ENCODE data around the gene TEF.

The TEF gene

GRCh38 chr22:41354979-41355378 is 26.8 kb upstream of the TEF start:
- Histone ChIP-seq H2AFZ (ENCODE audit: low read length, unreplicated experiment) (no peak overlapping the region), H3K27ac (ENCODE audit: low read depth, low read length) (no peak overlapping the region), H3K4me1 (ENCODE audit: control insufficient read depth, insufficient read depth, low read length, unreplicated experiment) (peaks cover 15% of the 10 kb centered on the region), H3K36me3 (ENCODE audit: insufficient read depth, low read length) (no peaks in the 10 kb centered on the region; the same call in 1 of the 2 replicates), H3K27me3 (ENCODE audit: insufficient read depth, low read length) (no peaks in the 10 kb centered on the region), H3K79me2 (ENCODE audit: control insufficient read depth, insufficient read depth, low read length, unreplicated experiment) (no peaks in the 10 kb centered on the region), H3K4me3 (ENCODE audit: low read depth, low read length) (no peak overlapping the region)

GRCh38 chr22:41355895-41356294 is 25.8 kb upstream of the TEF start:
- H3K27me3 ChIP-seq (ENCODE audit: insufficient read depth, low read length) = no peaks in the 10 kb centered on the region
- H3K4me1 ChIP-seq (ENCODE audit: control insufficient read depth, insufficient read depth, low read length, unreplicated experiment) = peaks cover 6% of the 10 kb centered on the region
- H3K27ac ChIP-seq (ENCODE audit: low read depth, low read length) = no peak overlapping the region
- no peaks in the 10 kb centered on the region for H3K79me2 ChIP-seq (ENCODE audit: control insufficient read depth, insufficient read depth, low read length, unreplicated experiment)
- no peak overlapping the region for H2AFZ ChIP-seq (ENCODE audit: low read length, unreplicated experiment)
- H3K4me3 ChIP-seq (ENCODE audit: low read depth, low read length) = no peak overlapping the region
- H3K36me3 ChIP-seq (ENCODE audit: insufficient read depth, low read length) = no peaks in the 10 kb centered on the region; the same call in 1 of the 2 replicates

GRCh38 chr22:41356430-41357028 is 25.2 kb upstream of the TEF start:
- Histone ChIP-seq H2AFZ (ENCODE audit: low read length, unreplicated experiment) (no peak overlapping the region), H3K36me3 (ENCODE audit: insufficient read depth, low read length) (no peaks in the 10 kb centered on the region; the same call in 1 of the 2 replicates)

GRCh38 chr22:41357191-41357590 is 24.6 kb upstream of the TEF start:
- Histone ChIP-seq H3K79me2 (ENCODE audit: control insufficient read depth, insufficient read depth, low read length, unreplicated experiment) (no peaks in the 10 kb centered on the region), H3K4me3 (ENCODE audit: low read depth, low read length) (no peak overlapping the region), H3K27me3 (ENCODE audit: insufficient read depth, low read length) (no peaks in the 10 kb centered on the region), H3K36me3 (ENCODE audit: insufficient read depth, low read length) (no peaks in the 10 kb centered on the region; the same call in 1 of the 2 replicates), H3K4me1 (ENCODE audit: control insufficient read depth, insufficient read depth, low read length, unreplicated experiment) (no peaks in the 10 kb centered on the region), H2AFZ (ENCODE audit: low read length, unreplicated experiment) (no peak overlapping the region), H3K27ac (ENCODE audit: low read depth, low read length) (no peak overlapping the region)

More at GRCh38 chr22:41356430-41357028, 25.2 kb upstream of the TEF start:
- Histone ChIP-seq H3K4me3 (ENCODE audit: low read depth, low read length) (no peak overlapping the region), H3K79me2 (ENCODE audit: control insufficient read depth, insufficient read depth, low read length, unreplicated experiment) (no peaks in the 10 kb centered on the region), H3K27ac (ENCODE audit: low read depth, low read length) (no peak overlapping the region), H3K27me3 (ENCODE audit: insufficient read depth, low read length) (no peaks in the 10 kb centered on the region), H3K4me1 (ENCODE audit: control insufficient read depth, insufficient read depth, low read length, unreplicated experiment) (no peaks in the 10 kb centered on the region)

GRCh38 chr22:41358927-41359326 is 22.8 kb upstream of the TEF start:
- Histone ChIP-seq H3K79me2 (ENCODE audit: control insufficient read depth, insufficient read depth, low read length, unreplicated experiment) (no peaks in the 10 kb centered on the region), H3K27me3 (ENCODE audit: insufficient read depth, low read length) (no peaks in the 10 kb centered on the region), H3K4me3 (ENCODE audit: low read depth, low read length) (no peak overlapping the region), H3K36me3 (ENCODE audit: insufficient read depth, low read length) (no peaks in the 10 kb centered on the region), H3K27ac (ENCODE audit: low read depth, low read length) (no peak overlapping the region), H2AFZ (ENCODE audit: low read length, unreplicated experiment) (no peak overlapping the region), H3K4me1 (ENCODE audit: control insufficient read depth, insufficient read depth, low read length, unreplicated experiment) (no peaks in the 10 kb centered on the region)

- H3K36me3 ChIP-seq (ENCODE audit: insufficient read depth, low read length) = no peaks in the 10 kb centered on the region
- H2AFZ ChIP-seq (ENCODE audit: low read length, unreplicated experiment) = no peak overlapping the region
- H3K4me1 ChIP-seq (ENCODE audit: control insufficient read depth, insufficient read depth, low read length, unreplicated experiment) = no peaks in the 10 kb centered on the region
- no peaks in the 10 kb centered on the region for H3K79me2 ChIP-seq (ENCODE audit: control insufficient read depth, insufficient read depth, low read length, unreplicated experiment)
- no peak overlapping the region for H3K4me3 ChIP-seq (ENCODE audit: low read depth, low read length)
- H3K27ac ChIP-seq (ENCODE audit: low read depth, low read length) = no peak overlapping the region
- H3K27me3 ChIP-seq (ENCODE audit: insufficient read depth, low read length) = no peaks in the 10 kb centered on the region
Measured at GRCh38 chr22:41359376-41359775, 22.4 kb upstream of the TEF start.

- Histone ChIP-seq H2AFZ (ENCODE audit: low read length, unreplicated experiment) (no peak overlapping the region), H3K4me1 (ENCODE audit: control insufficient read depth, insufficient read depth, low read length, unreplicated experiment) (no peaks in the 10 kb centered on the region), H3K79me2 (ENCODE audit: control insufficient read depth, insufficient read depth, low read length, unreplicated experiment) (no peaks in the 10 kb centered on the region), H3K4me3 (ENCODE audit: low read depth, low read length) (no peak overlapping the region), H3K36me3 (ENCODE audit: insufficient read depth, low read length) (no peaks in the 10 kb centered on the region), H3K27ac (ENCODE audit: low read depth, low read length) (no peak overlapping the region), H3K27me3 (ENCODE audit: insufficient read depth, low read length) (no peaks in the 10 kb centered on the region)
Measured at GRCh38 chr22:41360126-41360525, 21.6 kb upstream of the TEF start.

- Histone ChIP-seq H3K27ac (ENCODE audit: low read depth, low read length) (no peak overlapping the region), H2AFZ (ENCODE audit: low read length, unreplicated experiment) (no peak overlapping the region), H3K79me2 (ENCODE audit: control insufficient read depth, insufficient read depth, low read length, unreplicated experiment) (no peaks in the 10 kb centered on the region), H3K4me3 (ENCODE audit: low read depth, low read length) (no peak overlapping the region), H3K27me3 (ENCODE audit: insufficient read depth, low read length) (no peaks in the 10 kb centered on the region), H3K4me1 (ENCODE audit: control insufficient read depth, insufficient read depth, low read length, unreplicated experiment) (peaks cover under 1% of the 10 kb centered on the region), H3K36me3 (ENCODE audit: insufficient read depth, low read length) (no peaks in the 10 kb centered on the region)
Measured at GRCh38 chr22:41361716-41362310, 19.9 kb upstream of the TEF start.

- Histone ChIP-seq H3K79me2 (ENCODE audit: control insufficient read depth, insufficient read depth, low read length, unreplicated experiment) (no peaks in the 10 kb centered on the region), H3K36me3 (ENCODE audit: insufficient read depth, low read length) (no peaks in the 10 kb centered on the region), H3K4me1 (ENCODE audit: control insufficient read depth, insufficient read depth, low read length, unreplicated experiment) (peaks cover 7% of the 10 kb centered on the region), H3K27ac (ENCODE audit: low read depth, low read length) (no peak overlapping the region), H3K27me3 (ENCODE audit: insufficient read depth, low read length) (no peaks in the 10 kb centered on the region), H2AFZ (ENCODE audit: low read length, unreplicated experiment) (no peak overlapping the region), H3K4me3 (ENCODE audit: low read depth, low read length) (no peak overlapping the region)
Measured at GRCh38 chr22:41362615-41363014, 19.1 kb upstream of the TEF start.

GRCh38 chr22:41364233-41364632 is 17.5 kb upstream of the TEF start:
- H3K27ac ChIP-seq (ENCODE audit: low read depth, low read length) = no peak overlapping the region

GRCh38 chr22:41364955-41365354 is 16.8 kb upstream of the TEF start:
- Histone ChIP-seq H3K79me2 (ENCODE audit: control insufficient read depth, insufficient read depth, low read length, unreplicated experiment) (no peaks in the 10 kb centered on the region), H3K36me3 (ENCODE audit: insufficient read depth, low read length) (no peaks in the 10 kb centered on the region), H2AFZ (ENCODE audit: low read length, unreplicated experiment) (no peak overlapping the region), H3K4me1 (ENCODE audit: control insufficient read depth, insufficient read depth, low read length, unreplicated experiment) (peaks cover 9% of the 10 kb centered on the region), H3K27ac (ENCODE audit: low read depth, low read length) (no peak overlapping the region), H3K4me3 (ENCODE audit: low read depth, low read length) (no peak overlapping the region), H3K27me3 (ENCODE audit: insufficient read depth, low read length) (no peaks in the 10 kb centered on the region)

More at GRCh38 chr22:41364233-41364632, 17.5 kb upstream of the TEF start:
- Histone ChIP-seq H3K79me2 (ENCODE audit: control insufficient read depth, insufficient read depth, low read length, unreplicated experiment) (no peaks in the 10 kb centered on the region), H3K4me1 (ENCODE audit: control insufficient read depth, insufficient read depth, low read length, unreplicated experiment) (peaks cover 9% of the 10 kb centered on the region), H3K27me3 (ENCODE audit: insufficient read depth, low read length) (no peaks in the 10 kb centered on the region), H3K36me3 (ENCODE audit: insufficient read depth, low read length) (no peaks in the 10 kb centered on the region), H3K4me3 (ENCODE audit: low read depth, low read length) (no peak overlapping the region), H2AFZ (ENCODE audit: low read length, unreplicated experiment) (no peak overlapping the region)
